C4-2B (cell line): ENCODE results near the gene PRR12.

ENCODE experiments used
- ZFX ChIP-seq: fragments of 450-650 bp; IDR thresholded peaks from 2 replicates; pipeline ENCODE4 v1.6.1; 2017
- TF ChIP-seq, protein P1 (sequence below): fragments of 450-650 bp; conservative IDR thresholded peaks from 2 replicates; pipeline ENCODE4 v1.5.1; 2017; ENCODE audit warnings: mild to moderate bottlenecking

GRCh38 chr19:49566302-49566701 lies 24.7 kb upstream of the PRR12 start:
- TF ChIP-seq, protein P1, sequence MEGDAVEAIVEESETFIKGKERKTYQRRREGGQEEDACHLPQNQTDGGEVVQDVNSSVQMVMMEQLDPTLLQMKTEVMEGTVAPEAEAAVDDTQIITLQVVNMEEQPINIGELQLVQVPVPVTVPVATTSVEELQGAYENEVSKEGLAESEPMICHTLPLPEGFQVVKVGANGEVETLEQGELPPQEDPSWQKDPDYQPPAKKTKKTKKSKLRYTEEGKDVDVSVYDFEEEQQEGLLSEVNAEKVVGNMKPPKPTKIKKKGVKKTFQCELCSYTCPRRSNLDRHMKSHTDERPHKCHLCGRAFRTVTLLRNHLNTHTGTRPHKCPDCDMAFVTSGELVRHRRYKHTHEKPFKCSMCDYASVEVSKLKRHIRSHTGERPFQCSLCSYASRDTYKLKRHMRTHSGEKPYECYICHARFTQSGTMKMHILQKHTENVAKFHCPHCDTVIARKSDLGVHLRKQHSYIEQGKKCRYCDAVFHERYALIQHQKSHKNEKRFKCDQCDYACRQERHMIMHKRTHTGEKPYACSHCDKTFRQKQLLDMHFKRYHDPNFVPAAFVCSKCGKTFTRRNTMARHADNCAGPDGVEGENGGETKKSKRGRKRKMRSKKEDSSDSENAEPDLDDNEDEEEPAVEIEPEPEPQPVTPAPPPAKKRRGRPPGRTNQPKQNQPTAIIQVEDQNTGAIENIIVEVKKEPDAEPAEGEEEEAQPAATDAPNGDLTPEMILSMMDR, result no peak
- no peak for TF ChIP-seq ZFX
